ENCODE measurements around the gene CHST14.
A peak's percentile ranks its signal among the peaks of the same experiment; 100 is the strongest.
"Not testable (repeated sequence)": the region's sequence is repeated elsewhere in the genome, so short reads cannot be mapped to it uniquely, and the experiment has no call there.

CHST14 gene

DNA sequence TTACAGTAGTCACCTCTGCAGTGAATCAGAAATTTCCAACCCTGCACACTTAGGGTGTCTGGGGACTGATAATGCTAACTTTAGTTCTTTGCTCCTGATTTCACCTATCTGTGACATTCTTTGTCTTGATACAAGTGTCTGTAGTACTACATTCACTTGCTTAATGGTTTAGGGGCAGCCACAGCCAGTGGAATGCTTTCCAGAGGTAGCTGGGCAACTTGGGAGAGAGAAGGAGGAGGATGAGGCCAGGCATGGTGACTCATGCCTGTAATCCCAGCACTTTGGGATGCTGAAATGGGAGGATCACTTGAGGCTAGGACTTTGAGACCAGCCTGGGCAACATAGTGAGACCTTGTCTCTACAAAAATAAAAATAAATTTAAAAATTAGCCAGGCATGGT lies 21.5 kb upstream of the CHST14 start:
- Histone ChIP-seq H3K36me3 (ENCODE audit: insufficient read depth, insufficient read length, low read length) (peaks cover 26% of the 10 kb centered on the region), H3K9ac (ENCODE audit: insufficient read length, low read depth) (no peak overlapping the region), H3K27me3 (ENCODE audit: insufficient read depth, insufficient read length) (no peaks in the 10 kb centered on the region), H3K4me3 (ENCODE audit: insufficient read length, low read depth) (no peak overlapping the region), H3K9me3 (ENCODE audit: insufficient read depth, low read length) (no peaks in the 10 kb centered on the region), H3K4me1 (ENCODE audit: insufficient read depth, insufficient read length) (peaks cover 19% of the 10 kb centered on the region)
- TF ChIP-seq YY1 (IDR thresholded peaks at IDR 0.05; ENCODE audit: insufficient read depth, insufficient read length), result no peak
- TF ChIP-seq ZNF274 (IDR thresholded peaks at IDR 0.05; ENCODE audit: low read depth, low read length), result no peak
- TF ChIP-seq SUZ12 (IDR thresholded peaks at IDR 0.05; ENCODE audit: extremely low read depth, insufficient read depth, insufficient read length), result no peak
- no peak for DNase-seq (ENCODE audit: low read depth, low spot score)

DNA sequence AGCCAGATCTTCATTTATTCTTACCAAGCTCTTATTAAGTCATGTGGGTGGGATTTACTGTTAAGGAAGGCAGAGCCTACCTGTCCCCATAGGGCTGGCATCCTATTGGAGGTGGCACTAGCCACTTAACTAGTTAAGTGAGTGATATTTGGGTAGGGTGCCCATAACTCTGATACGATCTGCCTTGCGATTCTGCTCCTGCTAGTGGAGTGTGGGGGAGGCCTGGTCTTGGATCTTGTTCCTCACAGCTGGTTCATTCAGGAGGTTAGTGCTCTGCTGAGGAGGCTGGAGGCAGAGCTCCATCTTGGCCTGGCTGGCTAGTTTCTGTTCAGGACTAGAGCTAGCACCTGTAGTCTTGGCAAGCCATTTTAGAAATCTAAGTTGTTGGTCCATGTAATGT lies 20.7 kb upstream of the CHST14 start:
- Histone ChIP-seq H3K9me3 (ENCODE audit: insufficient read depth, low read length) (no peaks in the 10 kb centered on the region), H3K4me1 (ENCODE audit: insufficient read depth, insufficient read length) (peaks cover 25% of the 10 kb centered on the region), H3K9ac (ENCODE audit: insufficient read length, low read depth) (no peak overlapping the region), H3K27me3 (ENCODE audit: insufficient read depth, insufficient read length) (no peaks in the 10 kb centered on the region), H3K4me3 (ENCODE audit: insufficient read length, low read depth) (no peak overlapping the region), H3K36me3 (ENCODE audit: insufficient read depth, insufficient read length, low read length) (peaks cover 26% of the 10 kb centered on the region)
- TF ChIP-seq ZNF274 (IDR thresholded peaks at IDR 0.05; ENCODE audit: low read depth, low read length) (no peak), YY1 (IDR thresholded peaks at IDR 0.05; ENCODE audit: insufficient read depth, insufficient read length) (no peak), SUZ12 (IDR thresholded peaks at IDR 0.05; ENCODE audit: extremely low read depth, insufficient read depth, insufficient read length) (no peak)
- DNase-seq (ENCODE audit: low read depth, low spot score), result no peak

DNA sequence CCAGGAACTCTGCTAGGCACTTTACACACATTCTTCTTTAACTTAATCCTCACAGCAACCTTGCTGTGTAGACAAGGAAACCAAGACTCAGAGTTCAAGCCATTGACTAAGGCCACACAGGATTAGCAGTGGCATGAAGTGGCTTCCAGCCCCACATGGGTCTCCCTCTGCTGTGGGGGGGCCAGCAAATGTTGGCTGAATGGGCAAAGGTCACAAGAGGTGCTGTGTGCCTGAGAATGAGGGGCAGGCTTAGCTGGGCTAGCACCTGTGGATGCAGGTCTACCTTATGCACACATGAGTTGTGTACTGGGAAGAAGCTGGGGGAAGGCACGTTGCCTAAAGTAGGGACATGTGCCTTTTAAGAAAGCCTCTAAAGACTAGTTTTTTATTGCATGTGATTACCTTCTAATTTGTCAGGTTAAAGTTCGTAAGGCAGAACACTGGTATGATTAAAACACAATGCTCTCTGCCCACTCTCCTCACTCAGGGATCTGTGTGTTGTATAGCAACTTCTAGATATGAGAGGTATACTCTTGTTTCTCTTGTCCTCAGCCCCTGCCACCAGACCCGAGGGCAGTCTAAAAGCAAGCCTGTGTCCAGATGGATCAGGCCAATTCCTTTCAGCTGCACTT lies 19.1 kb upstream of the CHST14 start:
- DNase-seq (ENCODE audit: low read depth, low spot score), result no peak
- Histone ChIP-seq H3K27me3 (ENCODE audit: insufficient read depth, insufficient read length) (no peaks in the 10 kb centered on the region), H3K36me3 (ENCODE audit: insufficient read depth, insufficient read length, low read length) (peaks cover 15% of the 10 kb centered on the region), H3K9ac (ENCODE audit: insufficient read length, low read depth) (peak overlapping the region; percentile 47), H3K4me3 (ENCODE audit: insufficient read length, low read depth) (no peak overlapping the region), H3K9me3 (ENCODE audit: insufficient read depth, low read length) (no peaks in the 10 kb centered on the region), H3K4me1 (ENCODE audit: insufficient read depth, insufficient read length) (peaks cover 32% of the 10 kb centered on the region)
- TF ChIP-seq YY1 (IDR thresholded peaks at IDR 0.05; ENCODE audit: insufficient read depth, insufficient read length) (no peak), ZNF274 (IDR thresholded peaks at IDR 0.05; ENCODE audit: low read depth, low read length) (no peak)

DNA sequence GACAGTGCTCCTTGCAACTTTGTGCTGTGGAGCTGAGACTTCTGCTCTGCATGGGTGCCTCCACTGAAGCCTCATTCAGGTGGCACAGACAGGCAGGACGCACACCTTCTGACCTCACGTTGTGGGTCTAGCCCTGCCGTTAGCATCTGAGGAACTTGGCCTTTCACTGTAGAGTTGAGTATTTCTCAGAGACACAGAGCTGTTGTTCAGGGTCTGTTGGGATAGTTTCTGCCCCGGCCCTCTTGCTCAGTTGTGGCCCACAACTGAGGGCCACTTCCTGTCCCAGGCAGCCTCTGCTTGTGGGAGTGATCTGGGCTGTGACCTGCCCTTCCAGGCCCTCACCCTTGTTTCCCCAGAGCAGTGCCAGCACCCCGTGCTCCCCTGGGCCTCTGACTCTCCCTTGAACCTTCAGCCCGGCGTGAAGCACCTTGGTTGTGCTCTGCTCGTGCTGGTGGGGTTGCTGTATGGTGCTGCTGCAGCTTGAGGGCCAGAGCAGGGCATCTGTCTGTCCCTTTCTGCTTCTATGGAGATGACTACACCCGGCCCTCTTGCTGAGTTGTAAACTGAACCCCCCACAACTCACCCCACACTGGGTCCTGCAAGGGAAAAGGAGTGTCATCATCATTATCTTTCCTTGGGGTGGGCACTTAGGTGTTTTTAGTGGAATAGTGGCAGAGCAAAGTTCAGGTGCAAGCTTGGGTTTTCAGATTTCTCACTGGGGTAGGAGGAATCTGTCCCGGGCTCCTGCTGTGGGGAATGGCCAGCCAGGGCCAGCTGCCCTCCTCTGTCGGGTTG lies 18.3 kb upstream of the CHST14 start:
- DNase-seq (ENCODE audit: low read depth, low spot score), result no peak
- TF ChIP-seq YY1 (IDR thresholded peaks at IDR 0.05; ENCODE audit: insufficient read depth, insufficient read length) (no peak), ZNF274 (IDR thresholded peaks at IDR 0.05; ENCODE audit: low read depth, low read length) (no peak), SUZ12 (IDR thresholded peaks at IDR 0.05; ENCODE audit: extremely low read depth, insufficient read depth, insufficient read length) (no peak)
- H3K9me3 ChIP-seq (ENCODE audit: insufficient read depth, low read length), result no peaks in the 10 kb centered on the region
- peak overlapping the region; percentile 47 for H3K9ac ChIP-seq (ENCODE audit: insufficient read length, low read depth)
- H3K27me3 ChIP-seq (ENCODE audit: insufficient read depth, insufficient read length), result no peaks in the 10 kb centered on the region
- peaks cover 36% of the 10 kb centered on the region for H3K4me1 ChIP-seq (ENCODE audit: insufficient read depth, insufficient read length)
- H3K36me3 ChIP-seq (ENCODE audit: insufficient read depth, insufficient read length, low read length), result peaks cover 11% of the 10 kb centered on the region
- H3K4me3 ChIP-seq (ENCODE audit: insufficient read length, low read depth), result no peak overlapping the region

DNA sequence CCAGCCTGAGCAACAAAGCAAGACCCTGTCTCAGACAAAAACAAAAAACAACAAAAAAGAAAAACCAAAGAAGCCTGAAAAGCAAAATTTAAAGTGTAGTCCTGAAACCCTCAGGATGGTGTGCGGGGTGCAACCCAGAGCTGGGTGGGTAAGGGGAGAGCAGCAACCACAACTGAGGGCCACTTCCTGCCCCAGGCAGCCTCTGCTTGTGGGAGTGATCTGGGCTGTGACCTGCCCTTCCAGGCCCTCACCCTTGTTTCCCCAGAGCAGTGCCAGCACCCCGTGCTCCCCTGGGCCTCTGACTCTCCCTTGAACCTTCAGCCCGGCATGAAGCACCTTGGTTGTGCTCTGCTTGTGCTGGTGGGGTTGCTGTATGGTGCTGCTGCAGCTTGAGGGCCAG lies 16.8 kb upstream of the CHST14 start:
- H3K9ac ChIP-seq (ENCODE audit: insufficient read length, low read depth); DNase-seq (ENCODE audit: low read depth, low spot score); H3K27me3 ChIP-seq (ENCODE audit: insufficient read depth, insufficient read length); H3K4me3 ChIP-seq (ENCODE audit: insufficient read length, low read depth); H3K9me3 ChIP-seq (ENCODE audit: insufficient read depth, low read length): not testable (repeated sequence)
- peaks cover 36% of the 10 kb centered on the region for H3K4me1 ChIP-seq (ENCODE audit: insufficient read depth, insufficient read length)
- peaks cover 14% of the 10 kb centered on the region for H3K36me3 ChIP-seq (ENCODE audit: insufficient read depth, insufficient read length, low read length)

DNA sequence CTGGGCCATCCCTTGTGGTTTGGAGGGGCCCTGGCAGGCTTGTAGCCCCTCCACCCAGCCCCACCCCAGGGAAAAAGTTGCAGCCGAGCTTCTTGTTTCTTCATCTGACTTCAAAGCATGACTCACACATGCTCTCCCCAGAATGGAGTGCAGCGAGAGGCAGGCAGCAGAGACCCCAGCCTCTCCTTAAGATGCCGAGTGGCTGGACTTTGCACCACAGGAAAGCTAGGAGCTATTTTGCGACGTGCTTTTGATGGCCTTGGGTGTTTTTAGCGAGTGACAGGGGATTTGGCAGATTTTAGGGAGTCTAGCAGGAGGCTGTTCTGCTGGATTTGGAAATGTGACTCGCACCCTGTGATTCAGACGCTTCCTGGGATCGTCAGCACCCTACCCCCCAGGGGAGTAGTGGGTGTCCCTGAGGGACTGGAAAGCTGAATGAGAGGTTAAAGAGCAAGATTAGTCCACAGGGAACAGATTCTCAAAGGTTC lies 15.8 kb upstream of the CHST14 start:
- H3K4me3 ChIP-seq (ENCODE audit: insufficient read length, low read depth), result no peak overlapping the region
- no peak overlapping the region for H3K9ac ChIP-seq (ENCODE audit: insufficient read length, low read depth)
- peaks cover 24% of the 10 kb centered on the region for H3K36me3 ChIP-seq (ENCODE audit: insufficient read depth, insufficient read length, low read length)
- DNase-seq (ENCODE audit: low read depth, low spot score), result no peak
- no peaks in the 10 kb centered on the region for H3K27me3 ChIP-seq (ENCODE audit: insufficient read depth, insufficient read length)
- TF ChIP-seq SUZ12 (IDR thresholded peaks at IDR 0.05; ENCODE audit: extremely low read depth, insufficient read depth, insufficient read length) (no peak), YY1 (IDR thresholded peaks at IDR 0.05; ENCODE audit: insufficient read depth, insufficient read length) (no peak), ZNF274 (IDR thresholded peaks at IDR 0.05; ENCODE audit: low read depth, low read length) (no peak)
- no peaks in the 10 kb centered on the region for H3K9me3 ChIP-seq (ENCODE audit: insufficient read depth, low read length)
- H3K4me1 ChIP-seq (ENCODE audit: insufficient read depth, insufficient read length), result peaks cover 36% of the 10 kb centered on the region

DNA sequence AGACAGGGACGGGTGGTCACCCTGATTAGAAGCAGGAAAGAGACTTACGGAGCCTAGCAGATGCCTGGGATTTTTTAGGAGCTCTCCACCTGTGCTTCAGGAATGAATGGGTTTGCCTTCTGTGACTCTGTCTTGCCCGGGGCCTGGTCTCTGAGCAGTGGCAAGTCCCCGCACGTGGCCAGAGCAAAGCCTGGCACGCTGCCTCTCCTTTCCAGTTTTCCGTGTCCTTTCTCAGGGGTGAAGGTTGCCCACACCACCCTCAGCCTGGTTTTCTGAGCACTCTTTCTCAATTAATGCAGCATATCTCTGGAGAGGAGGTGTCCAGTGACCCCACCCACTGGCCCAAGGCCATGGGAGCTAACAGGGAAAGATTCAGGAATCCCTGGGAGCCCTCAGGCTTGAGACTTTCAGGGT lies 14.5 kb upstream of the CHST14 start:
- Histone ChIP-seq H3K27me3 (ENCODE audit: insufficient read depth, insufficient read length) (no peaks in the 10 kb centered on the region), H3K9me3 (ENCODE audit: insufficient read depth, low read length) (no peaks in the 10 kb centered on the region), H3K4me3 (ENCODE audit: insufficient read length, low read depth) (no peak overlapping the region), H3K4me1 (ENCODE audit: insufficient read depth, insufficient read length) (peaks cover 33% of the 10 kb centered on the region), H3K9ac (ENCODE audit: insufficient read length, low read depth) (no peak overlapping the region), H3K36me3 (ENCODE audit: insufficient read depth, insufficient read length, low read length) (peaks cover 31% of the 10 kb centered on the region)
- DNase-seq (ENCODE audit: low read depth, low spot score), result no peak
- no peak for TF ChIP-seq YY1 (IDR thresholded peaks at IDR 0.05; ENCODE audit: insufficient read depth, insufficient read length)
- TF ChIP-seq ZNF274 (IDR thresholded peaks at IDR 0.05; ENCODE audit: low read depth, low read length), result no peak
- TF ChIP-seq SUZ12 (IDR thresholded peaks at IDR 0.05; ENCODE audit: extremely low read depth, insufficient read depth, insufficient read length), result no peak
